GM23338 (cell line): ENCODE results near the gene FAM53B. TPM values are rescaled to one million over a fixed set of nuclear protein-coding genes. Genes with fewer than 3 reads are reported as not detected.

Experiments used
- ATAC-seq: fragments of 200-7000 bp; cut with Tn5 transposase; 3 replicates; pipeline ENCODE4 v1.9.1; 2020
- DNase-seq: peaks from one replicate; pipeline ENCODE4 v3.0.0-alpha.2; 2015; ENCODE audit warnings: low spot score
- H2AFZ ChIP-seq: fragments of 200-600 bp; sonication (generic); 2 replicates; pipeline ENCODE4 v1.8.0; 2016; ENCODE audit warnings: antibody characterized with exemption, mild to moderate bottlenecking, moderate library complexity
- H3F3A ChIP-seq: fragments of 200-600 bp; sonication (generic); replicated peaks from 2 replicates; pipeline ENCODE4 v1.8.0; 2017; ENCODE audit warnings: antibody characterized with exemption, mixed run types, low read depth
- H3K27ac ChIP-seq: fragments of 200-600 bp; sonication (generic); 2 replicates; pipeline ENCODE4 v1.6.1; 2016; ENCODE audit warnings: low read depth
- H3K27me3 ChIP-seq: fragments of 200-600 bp; sonication (generic); 2 replicates; pipeline ENCODE4 v1.8.0; 2016; ENCODE audit warnings: mild to moderate bottlenecking, mixed run types, moderate library complexity; ENCODE audit not compliant: insufficient read depth
- H3K36me3 ChIP-seq: fragments of 200-600 bp; sonication (generic); 2 replicates; pipeline ENCODE4 v1.8.0; 2016; ENCODE audit warnings: mild to moderate bottlenecking; ENCODE audit not compliant: insufficient read depth
- H3K4me1 ChIP-seq: fragments of 200-600 bp; sonication (generic); 2 replicates; pipeline ENCODE4 v1.8.0; 2016; ENCODE audit warnings: mild to moderate bottlenecking, moderate library complexity; ENCODE audit not compliant: insufficient read depth
- H3K4me2 ChIP-seq: fragments of 200-600 bp; sonication (generic); 2 replicates; pipeline ENCODE4 v1.7.1; 2017; ENCODE audit warnings: mixed run types
- H3K4me3 ChIP-seq: fragments of 200-600 bp; sonication (generic); 2 replicates; pipeline ENCODE4 v1.6.1; 2016; ENCODE audit warnings: mixed run types
- H3K79me2 ChIP-seq: fragments of 200-600 bp; sonication (generic); replicated peaks from 2 replicates; pipeline ENCODE4 v1.8.0; 2017; ENCODE audit warnings: mild to moderate bottlenecking; ENCODE audit not compliant: insufficient read depth
- H3K9me2 ChIP-seq: fragments of 200-600 bp; sonication (generic); 2 replicates; pipeline ENCODE4 v1.8.0; 2017; ENCODE audit not compliant: insufficient read depth
- H4K20me1 ChIP-seq: fragments of 200-600 bp; sonication (generic); replicated peaks from 2 replicates; pipeline ENCODE4 v1.8.0; 2017; ENCODE audit warnings: mild to moderate bottlenecking; ENCODE audit not compliant: insufficient read depth
- H3K27ac Mint-ChIP-seq: 2 replicates; pipeline ENCODE4 v1.8.0; 2020; ENCODE audit warnings: inconsistent platforms, mild to moderate bottlenecking, moderate library complexity, mixed read lengths
- H3K27me3 Mint-ChIP-seq: 3 replicates; pipeline ENCODE4 v1.8.0; 2022; ENCODE audit warnings: low read depth, mild to moderate bottlenecking, moderate library complexity, mixed read lengths, inconsistent platforms; ENCODE audit not compliant: insufficient read depth, poor library complexity
- H3K36me3 Mint-ChIP-seq: 3 replicates; pipeline ENCODE4 v1.8.0; 2021; ENCODE audit warnings: low read depth, mild to moderate bottlenecking, inconsistent platforms, moderate library complexity, mixed read lengths
- H3K4me1 Mint-ChIP-seq: 3 replicates; pipeline ENCODE4 v1.8.0; 2020; ENCODE audit warnings: mild to moderate bottlenecking, inconsistent platforms, mixed read lengths
- H3K4me3 Mint-ChIP-seq: 3 replicates; pipeline ENCODE4 v1.8.0; 2021; ENCODE audit warnings: moderate library complexity, mild to moderate bottlenecking, inconsistent platforms, mixed read lengths
- H3K9me3 Mint-ChIP-seq: 3 replicates; pipeline ENCODE4 v1.8.0; 2020; ENCODE audit warnings: moderate library complexity, mild to moderate bottlenecking, inconsistent platforms, mixed read lengths
- CREB1 ChIP-seq: fragments of 250-450 bp; sonication (Bioruptor Pico); IDR thresholded peaks from 2 replicates; pipeline ENCODE4 v1.5.0; 2020; ENCODE audit warnings: low read depth, mild to moderate bottlenecking, moderate library complexity
- CTCF ChIP-seq, 2 experiments: fragments of 200-600 bp in 1 of 2; sonication (generic) in 1 of 2; conservative IDR thresholded peaks; 2 replicates each; pipeline versions ENCODE4 v1.5.1 to v1.6.1; 2016 to 2017; ENCODE audit warnings: antibody characterized with exemption in 2 of 2, low read depth in 2 of 2, mild to moderate bottlenecking in 2 of 2, moderate library complexity in 1 of 2
- EZH2 ChIP-seq: fragments of 200-600 bp; sonication (generic); IDR thresholded peaks from one replicate; pipeline ENCODE4 v1.8.0; 2017; ENCODE audit warnings: antibody characterized with exemption, mild to moderate bottlenecking, low read depth; ENCODE audit not compliant: unreplicated experiment
- EZH2phosphoT487 ChIP-seq: fragments of 200-600 bp; sonication (generic); IDR thresholded peaks from one replicate; pipeline ENCODE4 v1.8.1; 2018; ENCODE audit warnings: antibody characterized with exemption; ENCODE audit not compliant: unreplicated experiment
- JUNB ChIP-seq: IDR thresholded peaks from one replicate; pipeline ENCODE4 v1.6.1; 2016; ENCODE audit warnings: antibody characterized with exemption; ENCODE audit not compliant: unreplicated experiment
- NANOG ChIP-seq: IDR thresholded peaks from 2 replicates; pipeline ENCODE4 v1.6.1; 2016; ENCODE audit warnings: antibody characterized with exemption, borderline replicate concordance
- POLR2AphosphoS5 ChIP-seq: IDR thresholded peaks from 2 replicates; pipeline ENCODE4 v1.6.1; 2016; ENCODE audit warnings: antibody characterized with exemption, low read depth
- REST ChIP-seq: IDR thresholded peaks from one replicate; pipeline ENCODE4 v1.6.1; 2018; ENCODE audit warnings: antibody characterized with exemption; ENCODE audit not compliant: unreplicated experiment
- ZNF114 ChIP-seq: fragments of 250-450 bp; sonication (Bioruptor Pico); IDR thresholded peaks from 2 replicates; pipeline ENCODE4 v1.5.0; 2020; ENCODE audit warnings: mild to moderate bottlenecking, moderate library complexity
- ZNF331 ChIP-seq: fragments of 250-450 bp; sonication (Bioruptor Pico); IDR thresholded peaks from 2 replicates; pipeline ENCODE4 v1.5.0; 2020; ENCODE audit warnings: low read depth, mild to moderate bottlenecking, moderate library complexity
- polyA plus RNA-seq: library from polyadenylated mRNA; unstranded; fragments of >200 nt; fragmentation: Nextera tagmentation; extraction: Ambion mirVana; gene quantifications from 2 replicates; pipeline ENCODE4 v1.2.1, GENCODE V29; 2016
- total RNA-seq: library from RNA; depleted of rRNA; stranded (reverse); fragments of >200 nt; shearing (Covaris generic); gene quantifications from 2 replicates; pipeline ENCODE4 v1.2.3, GENCODE V29; 2014

The FAM53B gene
- total and polyA plus RNA-seq, 2 experiments from 2014 or later, result 3.0 to 20.3 TPM

GRCh38 chr10:124735491-124736286 is 8.5 kb downstream of the FAM53B start:
- Histone ChIP-seq H2AFZ (no peak overlapping the region), H3K4me3 (no peak overlapping the region), H3K27me3 (peaks cover 7% of the 10 kb centered on the region; the same call in 1 of the 2 replicates), H3F3A (no peaks in the 10 kb centered on the region), H3K27ac (no peak overlapping the region), H3K4me2 (no peak overlapping the region), H3K36me3 (no peaks in the 10 kb centered on the region; the same call in 1 of the 2 replicates), H3K9me2 (no peaks in the 10 kb centered on the region), H3K4me1 (peaks cover 40% of the 10 kb centered on the region), H3K79me2 (peaks cover 24% of the 10 kb centered on the region), H4K20me1 (peaks cover 32% of the 10 kb centered on the region)
- DNase-seq (no peak), ATAC-seq (no peak)
- Mint-ChIP-seq H3K4me1 (peaks cover 51% of the 10 kb centered on the region), H3K27ac (no peak overlapping the region; the same call in 1 of the 2 replicates), H3K9me3 (no peaks in the 10 kb centered on the region), H3K4me3 (no peak overlapping the region), H3K36me3 (peaks cover 4% of the 10 kb centered on the region; the same call in 1 of the 3 replicates), H3K27me3 (peaks cover 19% of the 10 kb centered on the region)
- no peak for TF ChIP-seq CREB1 (CRISPR knock-in tag)
- no peak for TF ChIP-seq REST
- TF ChIP-seq ZNF331 (CRISPR knock-in tag), result no peak
- no peak for TF ChIP-seq CTCF (conservative IDR thresholded peaks at IDR 0.05; ENCODE audit: low read depth in 2 of 2)
- TF ChIP-seq JUNB, result no peak
- no peak for TF ChIP-seq NANOG
- TF ChIP-seq ZNF114 (CRISPR knock-in tag), result no peak
- no peak for TF ChIP-seq POLR2AphosphoS5
- no peak for TF ChIP-seq EZH2phosphoT487
- no peak for TF ChIP-seq EZH2
